WTC11 (cell line): ENCODE results near the gene NRXN3. TPM values are rescaled to one million over a fixed set of nuclear protein-coding genes. Genes with fewer than 3 reads are reported as not detected.

Source experiments
- ATAC-seq: fragments of 200-7000 bp; cut with Tn5 transposase; 2 replicates; pipeline ENCODE4 v1.10.0; 2021; ENCODE audit warnings: mild to moderate bottlenecking, moderate library complexity
- CTCF ChIA-PET: fragments of 300-600 bp; sonication (Branson Sonifier 250); formaldehyde crosslinking; loops from one replicate; lab custom pipeline; 2021; ENCODE audit warnings: antibody characterized with exemption; lab: Charles Lee
- POLR2A ChIA-PET: fragments of 350-600 bp; sonication (Branson Sonifier 250); formaldehyde crosslinking; loops from one replicate; lab custom pipeline; 2021; ENCODE audit warnings: antibody characterized with exemption; lab: Charles Lee
- DNase-seq: peaks from one replicate; pipeline ENCODE4 v3.0.0; 2021; ENCODE audit warnings: low spot score
- H3K27ac Mint-ChIP-seq: 2 replicates; pipeline ENCODE4 v1.8.0; 2021; ENCODE audit warnings: mixed read lengths
- H3K27me3 Mint-ChIP-seq: 2 replicates; pipeline ENCODE4 v1.8.0; 2021; ENCODE audit warnings: low read depth, mild to moderate bottlenecking, moderate library complexity, mixed read lengths
- H3K36me3 Mint-ChIP-seq: 2 replicates; pipeline ENCODE4 v1.8.0; 2021; ENCODE audit warnings: mixed read lengths
- H3K4me1 Mint-ChIP-seq: 2 replicates; pipeline ENCODE4 v1.8.0; 2022; ENCODE audit warnings: mixed read lengths
- H3K4me3 Mint-ChIP-seq: 2 replicates; pipeline ENCODE4 v1.8.0; 2021; ENCODE audit warnings: mild to moderate bottlenecking, moderate library complexity, mixed read lengths
- H3K9me3 Mint-ChIP-seq: 2 replicates; pipeline ENCODE4 v1.8.0; 2021; ENCODE audit warnings: mixed read lengths
- CREB1 ChIP-seq: sonication (generic); formaldehyde crosslinking; IDR thresholded peaks from 2 replicates; pipeline ENCODE4 v1.8.0; 2023; ENCODE audit warnings: mild to moderate bottlenecking, missing genetic modification reagents
- ETV6 ChIP-seq: sonication (generic); formaldehyde crosslinking; IDR thresholded peaks from 2 replicates; pipeline ENCODE4 v1.8.1; 2022; ENCODE audit warnings: mild to moderate bottlenecking, missing genetic modification reagents
- FOXK1 ChIP-seq: sonication (generic); formaldehyde crosslinking; IDR thresholded peaks from 2 replicates; pipeline ENCODE4 v1.8.0; 2022; ENCODE audit warnings: mild to moderate bottlenecking, moderate library complexity, missing genetic modification reagents
- FOXP1 ChIP-seq: sonication (generic); formaldehyde crosslinking; IDR thresholded peaks from 2 replicates; pipeline ENCODE4 v1.8.0; 2022; ENCODE audit warnings: missing genetic modification reagents, mild to moderate bottlenecking, moderate library complexity, borderline replicate concordance
- GRHL2 ChIP-seq: fragments of 250-450 bp; sonication (Bioruptor Pico); IDR thresholded peaks from 2 replicates; pipeline ENCODE4 v1.8.0; 2022; ENCODE audit warnings: mild to moderate bottlenecking, moderate library complexity; ENCODE audit not compliant: insufficient replicate concordance, severe bottlenecking
- KAT7 ChIP-seq: sonication (generic); formaldehyde crosslinking; IDR thresholded peaks from 2 replicates; pipeline ENCODE4 v1.8.1; 2023; ENCODE audit warnings: missing genetic modification reagents, mild to moderate bottlenecking, borderline replicate concordance
- MLX ChIP-seq: sonication (generic); formaldehyde crosslinking; IDR thresholded peaks from 2 replicates; pipeline ENCODE4 v1.8.1; 2023; ENCODE audit warnings: mild to moderate bottlenecking, missing genetic modification reagents, moderate library complexity
- NFE2L1 ChIP-seq: sonication (generic); formaldehyde crosslinking; IDR thresholded peaks from 2 replicates; pipeline ENCODE4 v1.8.1; 2023; ENCODE audit warnings: missing genetic modification reagents
- PRRX2 ChIP-seq: fragments of 250-450 bp; sonication (Bioruptor Pico); IDR thresholded peaks from 2 replicates; pipeline ENCODE4 v1.8.0; 2021; ENCODE audit warnings: mild to moderate bottlenecking
- STAT6 ChIP-seq: sonication (generic); formaldehyde crosslinking; conservative IDR thresholded peaks from 2 replicates; pipeline ENCODE4 v1.8.1; 2023; ENCODE audit warnings: mild to moderate bottlenecking, low read depth, missing genetic modification reagents, moderate library complexity
- TP53 ChIP-seq: sonication (generic); formaldehyde crosslinking; IDR thresholded peaks from 2 replicates; pipeline ENCODE4 v1.8.1; 2023; ENCODE audit warnings: mild to moderate bottlenecking, missing genetic modification reagents
- ZBTB21 ChIP-seq: sonication (generic); formaldehyde crosslinking; IDR thresholded peaks from 2 replicates; pipeline ENCODE4 v1.8.1; 2023; ENCODE audit warnings: mild to moderate bottlenecking, missing genetic modification reagents, borderline replicate concordance
- ZMAT4 ChIP-seq: fragments of 250-450 bp; sonication (Bioruptor Pico); IDR thresholded peaks from 2 replicates; pipeline ENCODE4 v1.9.0; 2021; ENCODE audit warnings: mild to moderate bottlenecking
- ZNF416 ChIP-seq: fragments of 250-450 bp; sonication (Bioruptor Pico); IDR thresholded peaks from 2 replicates; pipeline ENCODE4 v1.9.0; 2021; ENCODE audit warnings: mild to moderate bottlenecking, inconsistent platforms
- total RNA-seq: library from RNA; stranded (reverse); gene quantifications from 3 replicates; pipeline ENCODE4 v1.2.3, GENCODE V29; 2021
- TF ChIP-seq, protein P1 (sequence below): sonication (generic); formaldehyde crosslinking; IDR thresholded peaks from 2 replicates; pipeline ENCODE4 v1.8.0; 2023; ENCODE audit warnings: missing genetic modification reagents

Gene NRXN3
- total RNA-seq, 1 experiment from 2014 or later = 3.0 TPM

DNA sequence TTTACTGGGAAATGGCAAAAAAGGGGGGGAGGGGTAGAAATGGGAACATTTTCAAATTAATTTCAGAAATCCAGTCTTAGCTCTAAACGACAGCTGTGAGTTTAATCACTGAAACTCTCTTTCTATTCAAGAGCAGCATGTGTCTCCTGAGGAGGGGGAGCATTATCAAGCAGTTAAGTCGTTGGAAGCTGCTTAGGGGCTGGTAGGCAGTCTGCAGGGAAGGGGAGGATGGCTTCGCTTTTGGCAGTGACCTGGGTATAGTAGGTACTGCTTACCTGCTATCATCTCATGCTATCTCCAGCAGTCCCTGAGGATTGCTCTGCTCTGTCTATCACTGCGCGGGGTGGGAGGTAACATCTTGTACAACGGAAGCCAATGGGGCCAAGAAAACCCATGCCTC lies 567.4 kb downstream of the NRXN3 start:
- DNase-seq (no peak), ATAC-seq (peak; percentile 57)
- Mint-ChIP-seq H3K4me1 (peaks cover 16% of the 10 kb centered on the region), H3K27me3 (no peaks in the 10 kb centered on the region), H3K9me3 (peaks cover 12% of the 10 kb centered on the region)
- CTCF ChIA-PET = interaction anchor here (1.3 to 1.6 kb wide), 3 partner anchors 9 to 20 kb away, joined by 3 to 8 read pairs (median 4); no protein-coding TSS in a partner anchor
- POLR2A ChIA-PET = no interaction called here
- TF ChIP-seq NFE2L1 (no peak), STAT6 (CRISPR knock-in tag) (no peak)
- TF ChIP-seq, all 79 proteins: peak for 0
- Mint-ChIP-seq H3K36me3 (no peaks in the 10 kb centered on the region), H3K27ac (no peak overlapping the region), H3K4me3 (no peak overlapping the region)

GRCh38 chr14:78746086-78746595 lies 576.0 kb downstream of the NRXN3 start:
- Mint-ChIP-seq H3K27me3 (no peaks in the 10 kb centered on the region), H3K4me3 (no peak overlapping the region), H3K4me1 (peaks cover 4% of the 10 kb centered on the region; the same call in 1 of the 2 replicates), H3K9me3 (no peaks in the 10 kb centered on the region), H3K27ac (no peak overlapping the region), H3K36me3 (no peaks in the 10 kb centered on the region)
- ATAC-seq (no peak), DNase-seq (no peak)
- TF ChIP-seq CREB1 (CRISPR knock-in tag) (no peak), ZNF416 (CRISPR knock-in tag) (no peak), TP53 (CRISPR knock-in tag) (no peak), MLX (CRISPR knock-in tag) (no peak), KAT7 (CRISPR knock-in tag) (no peak), FOXK1 (CRISPR knock-in tag) (no peak), FOXP1 (CRISPR knock-in tag) (no peak), ZBTB21 (no peak)
- TF ChIP-seq, protein P1, sequence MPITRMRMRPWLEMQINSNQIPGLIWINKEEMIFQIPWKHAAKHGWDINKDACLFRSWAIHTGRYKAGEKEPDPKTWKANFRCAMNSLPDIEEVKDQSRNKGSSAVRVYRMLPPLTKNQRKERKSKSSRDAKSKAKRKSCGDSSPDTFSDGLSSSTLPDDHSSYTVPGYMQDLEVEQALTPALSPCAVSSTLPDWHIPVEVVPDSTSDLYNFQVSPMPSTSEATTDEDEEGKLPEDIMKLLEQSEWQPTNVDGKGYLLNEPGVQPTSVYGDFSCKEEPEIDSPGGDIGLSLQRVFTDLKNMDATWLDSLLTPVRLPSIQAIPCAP (CRISPR knock-in tag) = no peak
- ChIA-PET CTCF (interaction anchor here (1.2 kb wide), 1 partner anchor 11 kb away, joined by 3 read pairs; no protein-coding TSS in a partner anchor), POLR2A (no interaction called here)

DNA sequence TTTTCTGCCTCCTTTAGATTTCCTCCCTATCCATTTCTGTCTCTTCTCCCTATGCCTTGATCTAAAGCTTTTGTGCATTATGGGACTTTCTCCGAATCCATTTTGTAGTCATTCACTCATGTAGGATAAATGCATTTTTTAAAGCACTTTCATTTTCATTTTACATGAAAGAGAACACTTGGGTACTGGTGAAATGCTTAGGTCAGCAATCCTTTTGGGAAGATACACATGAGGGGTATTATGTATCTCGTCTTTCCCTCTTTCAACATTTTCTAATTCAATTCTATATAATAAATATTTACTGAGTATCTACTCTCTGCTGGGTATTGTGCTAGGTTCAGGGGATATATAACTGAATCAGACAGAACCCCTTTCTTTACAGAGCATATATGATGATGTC lies 577.6 kb downstream of the NRXN3 start:
- Mint-ChIP-seq H3K27ac (no peak overlapping the region), H3K9me3 (no peaks in the 10 kb centered on the region), H3K27me3 (no peaks in the 10 kb centered on the region), H3K4me3 (no peak overlapping the region), H3K4me1 (peaks cover 11% of the 10 kb centered on the region)
- DNase-seq = no peak
- CTCF ChIA-PET = interaction anchor here (1.4 kb wide), 1 partner anchor 11 kb away, joined by 4 read pairs; no protein-coding TSS in a partner anchor
- POLR2A ChIA-PET = no interaction called here
- ATAC-seq = no peak
- TF ChIP-seq GRHL2 (CRISPR knock-in tag) (no peak), ZMAT4 (no peak), PRRX2 (CRISPR knock-in tag) (no peak), ETV6 (CRISPR knock-in tag) (no peak)
- TF ChIP-seq, protein P1 (CRISPR knock-in tag) = no peak
- TF ChIP-seq, all 79 proteins: peak for 0
- H3K36me3 Mint-ChIP-seq = no peaks in the 10 kb centered on the region
